Liver (tissue), 3 donors: Measurements from ENCODE around the gene TRIP13.

Experiments used
- ATF3 ChIP-seq: IDR thresholded peaks from 2 replicates; pipeline ENCODE4 v1.6.1; 2016; ENCODE audit warnings: antibody characterized with exemption
- CTCF ChIP-seq: fragments of 150-350 bp; IDR thresholded peaks from 2 replicates; pipeline ENCODE4 v1.5.1; 2017; ENCODE audit warnings: improper control_type of control experiment, low read depth, low read length; ENCODE audit not compliant: missing input control
- EGR1 ChIP-seq, 2 donors: IDR thresholded peaks; 2 replicates each; pipeline ENCODE4 v1.6.1; 2016 to 2018; ENCODE audit warnings: antibody characterized with exemption in 2 of 2, low read depth in 2 of 2
- FOXA1 ChIP-seq: IDR thresholded peaks from 2 replicates; pipeline ENCODE4 v1.6.1; 2016; ENCODE audit warnings: antibody characterized with exemption
- GABPA ChIP-seq, 2 donors: IDR thresholded peaks in 1 of 2; conservative IDR thresholded peaks in 1 of 2; 2 replicates each; pipeline ENCODE4 v1.6.1; 2016; ENCODE audit warnings: antibody characterized with exemption in 2 of 2, mild to moderate bottlenecking in 1 of 2, moderate library complexity in 1 of 2
- JUND ChIP-seq, 2 donors: IDR thresholded peaks; 2 replicates each; pipeline ENCODE4 v1.6.1; 2016; ENCODE audit warnings: antibody characterized with exemption in 2 of 2
- MAX ChIP-seq: IDR thresholded peaks from 2 replicates; pipeline ENCODE4 v1.6.1; 2016; ENCODE audit warnings: antibody characterized with exemption
- NR2F2 ChIP-seq: IDR thresholded peaks from 2 replicates; pipeline ENCODE4 v1.6.1; 2016; ENCODE audit warnings: antibody characterized with exemption
- RAD21 ChIP-seq, 2 donors: IDR thresholded peaks; 2 replicates each; pipeline ENCODE4 v1.6.1; 2016; ENCODE audit warnings: antibody characterized with exemption in 2 of 2, mild to moderate bottlenecking in 2 of 2
- REST ChIP-seq: IDR thresholded peaks from 2 replicates; pipeline ENCODE4 v1.6.1; 2016; ENCODE audit warnings: antibody characterized with exemption, mild to moderate bottlenecking
- SP1 ChIP-seq: IDR thresholded peaks from 2 replicates; pipeline ENCODE4 v1.6.1; 2018; ENCODE audit warnings: antibody characterized with exemption, mild to moderate bottlenecking
- TAF1 ChIP-seq: conservative IDR thresholded peaks from 2 replicates; pipeline ENCODE4 v1.6.1; 2016; ENCODE audit warnings: antibody characterized with exemption, mild to moderate bottlenecking
- YY1 ChIP-seq: IDR thresholded peaks from 2 replicates; pipeline ENCODE4 v1.6.1; 2016; ENCODE audit warnings: antibody characterized with exemption, mild to moderate bottlenecking
- donor health status: healthy.
- donor health status: healthy.

- TF ChIP-seq CTCF (no peak), JUND (IDR thresholded peaks at IDR 0.05) (no peak), TAF1 (no peak), SP1 (no peak), NR2F2 (no peak), ATF3 (no peak), REST (no peak), MAX (no peak), GABPA (IDR thresholded peaks at IDR 0.05 in 1 of 2, conservative IDR thresholded peaks at IDR 0.05 in 1 of 2) (no peak), YY1 (no peak), RAD21 (IDR thresholded peaks at IDR 0.05) (no peak), EGR1 (IDR thresholded peaks at IDR 0.05; ENCODE audit: low read depth in 2 of 2) (no peak), FOXA1 (no peak)
These were observed 63.4 kb downstream of the TRIP13 start for GRCh38 chr5:955886-956761.
